Activated CD8-positive, alpha-beta memory T cell treated with anti-CD3 and anti-CD28 coated beads, Interleukin-2, amount 50 U/mL, for 4 hours (primary cell): Measurements from ENCODE around the gene MBD6.

Experiments used
- DNase-seq: peaks from one replicate; pipeline ENCODE4 v3.0.0-alpha.2; 2020

The MBD6 gene

GRCh38 chr12:57579011-57579410, 56.4 kb downstream of the MBD6 start:
- no peak for DNase-seq
